ENCODE data around the gene EIF1AY. TPM values are rescaled to one million over a fixed set of nuclear protein-coding genes. Genes with fewer than 3 reads are reported as not detected.

Gene EIF1AY
- total and polyA plus RNA-seq, 2 donors (not counting 3 experiments of a cell fraction or from before 2014, with no cell fraction given) = 7.2 to 36.0 TPM

GRCh38 chrY:20544451-20544960, 31.1 kb upstream of the EIF1AY start:
- dilution Hi-C loops (cut with MboI; ENCODE audit: extremely low pct_ligation_motif_present, low sequenced_read_pairs) (no loop called here), intact Hi-C loops (cut with micrococcal nuclease) (no loop called here)
- H3K9ac ChIP-seq (replicated peaks; ENCODE audit: extremely low read depth, insufficient read depth, low read length) = no peak overlapping the region
- H3K9me3 ChIP-seq (replicated peaks; ENCODE audit: control insufficient read depth, insufficient read depth, low read length) = no peaks in the 10 kb centered on the region
- no peaks in the 10 kb centered on the region for H3K9me1 ChIP-seq (replicated peaks; ENCODE audit: control insufficient read depth, extremely low read depth, insufficient read depth, low read length)
- H3K36me3 ChIP-seq (ENCODE audit: control insufficient read depth in 2 of 2, extremely low read depth in 1 of 2, insufficient read depth in 2 of 2, low read length in 2 of 2) = no peaks in the 10 kb centered on the region
- FAIRE-seq (no peak), DNase-seq (ENCODE audit: low read depth, low spot score) (no peak)
- H4K20me1 ChIP-seq (replicated peaks; ENCODE audit: control insufficient read depth, extremely low read depth, insufficient read depth, low read length) = no peaks in the 10 kb centered on the region
- no peaks in the 10 kb centered on the region for H3K79me2 ChIP-seq (ENCODE audit: control insufficient read depth, insufficient read depth, low read length)
- H3K27ac ChIP-seq (ENCODE audit: insufficient read depth, low read depth, low read length) = no peak overlapping the region
- no peak overlapping the region for H3K4me3 ChIP-seq (replicated peaks in 1 of 3; ENCODE audit: insufficient read depth in 1 of 3, low read depth in 1 of 3, low read length in 3 of 3)
- H3K27me3 ChIP-seq (ENCODE audit: control insufficient read depth in 2 of 2, insufficient read depth in 2 of 2, low read length in 2 of 2) = no peaks in the 10 kb centered on the region
- no peak overlapping the region for H2AFZ ChIP-seq (ENCODE audit: low read depth, low read length)
- ChIA-PET POLR2A (no interaction called here), CTCF (no interaction called here)
- H3K4me1 ChIP-seq (ENCODE audit: control insufficient read depth, extremely low read depth, insufficient read depth, low read length) = no peaks in the 10 kb centered on the region
- TF ChIP-seq POLR2AphosphoS5 (IDR thresholded peaks at IDR 0.05; ENCODE audit: insufficient read depth, low read depth, low read length) (no peak), MYC (IDR thresholded peaks at IDR 0.05; ENCODE audit: low read depth, low read length) (no peak)
- no TSS peak for BruUV-seq (replicated peaks)
- H3K4me2 ChIP-seq (ENCODE audit: insufficient read depth, low read length) = no peak overlapping the region

GRCh38 chrY:20546071-20546470, 29.5 kb upstream of the EIF1AY start:
- Histone ChIP-seq H3K4me2 (ENCODE audit: insufficient read depth, low read length) (no peak overlapping the region), H2AFZ (ENCODE audit: low read depth, low read length) (no peak overlapping the region), H3K27ac (ENCODE audit: insufficient read depth, low read depth, low read length) (no peak overlapping the region), H3K79me2 (ENCODE audit: control insufficient read depth, insufficient read depth, low read length) (no peaks in the 10 kb centered on the region), H3K36me3 (ENCODE audit: control insufficient read depth in 2 of 2, extremely low read depth in 1 of 2, insufficient read depth in 2 of 2, low read length in 2 of 2) (no peaks in the 10 kb centered on the region), H3K4me3 (replicated peaks in 1 of 3; ENCODE audit: insufficient read depth in 1 of 3, low read depth in 1 of 3, low read length in 3 of 3) (no peak overlapping the region), H3K9ac (replicated peaks; ENCODE audit: extremely low read depth, insufficient read depth, low read length) (no peak overlapping the region), H3K9me1 (replicated peaks; ENCODE audit: control insufficient read depth, extremely low read depth, insufficient read depth, low read length) (no peaks in the 10 kb centered on the region), H3K9me3 (replicated peaks; ENCODE audit: control insufficient read depth, insufficient read depth, low read length) (no peaks in the 10 kb centered on the region), H3K27me3 (ENCODE audit: control insufficient read depth in 2 of 2, insufficient read depth in 2 of 2, low read length in 2 of 2) (no peaks in the 10 kb centered on the region), H4K20me1 (replicated peaks; ENCODE audit: control insufficient read depth, extremely low read depth, insufficient read depth, low read length) (no peaks in the 10 kb centered on the region), H3K4me1 (ENCODE audit: control insufficient read depth, extremely low read depth, insufficient read depth, low read length) (no peaks in the 10 kb centered on the region)
- dilution Hi-C loops (cut with MboI; ENCODE audit: extremely low pct_ligation_motif_present, low sequenced_read_pairs) (no loop called here), intact Hi-C loops (cut with micrococcal nuclease) (no loop called here)
- FAIRE-seq (no peak), DNase-seq (ENCODE audit: low read depth, low spot score) (no peak)
- ChIA-PET CTCF (no interaction called here), POLR2A (no interaction called here)
- no TSS peak for BruUV-seq (replicated peaks)
- TF ChIP-seq POLR2AphosphoS5 (IDR thresholded peaks at IDR 0.05; ENCODE audit: insufficient read depth, low read depth, low read length) = no peak
- no peak for TF ChIP-seq JUN (IDR thresholded peaks at IDR 0.05; ENCODE audit: borderline replicate concordance, insufficient read depth, insufficient read length, low read depth)
- TF ChIP-seq EZH2 (IDR thresholded peaks at IDR 0.05; ENCODE audit: borderline replicate concordance, low read depth, low read length, severe bottlenecking) = no peak
- no peak for TF ChIP-seq GATA2 (IDR thresholded peaks at IDR 0.05; ENCODE audit: insufficient read depth, insufficient read length, low read depth, low read length)
- TF ChIP-seq, protein P1, sequence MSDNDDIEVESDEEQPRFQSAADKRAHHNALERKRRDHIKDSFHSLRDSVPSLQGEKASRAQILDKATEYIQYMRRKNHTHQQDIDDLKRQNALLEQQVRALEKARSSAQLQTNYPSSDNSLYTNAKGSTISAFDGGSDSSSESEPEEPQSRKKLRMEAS (IDR thresholded peaks at IDR 0.05; ENCODE audit: insufficient read depth, insufficient read length) = no peak
- no peak for TF ChIP-seq CTCF (IDR thresholded peaks at IDR 0.05; ENCODE audit: extremely low read depth in 1 of 2, insufficient read depth in 1 of 2, low read depth in 1 of 2, low read length in 2 of 2)
- TF ChIP-seq POLR2A (IDR thresholded peaks at IDR 0.05; ENCODE audit: low read depth, low read length) = no peak
- TF ChIP-seq MYC (IDR thresholded peaks at IDR 0.05; ENCODE audit: low read depth, low read length) = no peak
- no peak for TF ChIP-seq FOS (IDR thresholded peaks at IDR 0.05; ENCODE audit: borderline replicate concordance, insufficient read depth, low read length)
